ENCODE results near the gene PTTG1.

Gene PTTG1

GRCh38 chr5:160453751-160454150 lies 32.1 kb downstream of the PTTG1 start:
- no peak for DNase-seq (ENCODE audit: low read depth, low spot score)

GRCh38 chr5:160455600-160455999 lies 33.9 kb downstream of the PTTG1 start:
- no peak for DNase-seq (ENCODE audit: low read depth, low spot score)

- no peak for DNase-seq (ENCODE audit: low read depth, low spot score)
These were observed 35.0 kb downstream of the PTTG1 start for GRCh38 chr5:160456480-160457177.

GRCh38 chr5:160457252-160457651 lies 35.6 kb downstream of the PTTG1 start:
- DNase-seq (ENCODE audit: low read depth, low spot score): no peak

GRCh38 chr5:160458806-160459800 lies 37.4 kb downstream of the PTTG1 start:
- no peak for DNase-seq (ENCODE audit: low read depth, low spot score)

GRCh38 chr5:160460377-160461049 lies 38.9 kb downstream of the PTTG1 start:
- no peak for DNase-seq (ENCODE audit: low read depth, low spot score)

- DNase-seq (ENCODE audit: low read depth, low spot score): no peak
These were observed 39.7 kb downstream of the PTTG1 start for GRCh38 chr5:160461378-160461777.

GRCh38 chr5:160462167-160462566 lies 40.5 kb downstream of the PTTG1 start:
- DNase-seq (ENCODE audit: low read depth, low spot score): no peak

GRCh38 chr5:160463227-160463626 lies 41.6 kb downstream of the PTTG1 start:
- no peak for DNase-seq (ENCODE audit: low read depth, low spot score)

- no peak for DNase-seq (ENCODE audit: low read depth, low spot score)
These were observed 42.2 kb downstream of the PTTG1 start for GRCh38 chr5:160463740-160464465.

GRCh38 chr5:160464466-160464797 lies 42.8 kb downstream of the PTTG1 start:
- no peak for DNase-seq (ENCODE audit: low read depth, low spot score)

- no peak for DNase-seq (ENCODE audit: low read depth, low spot score)
These were observed 44.5 kb downstream of the PTTG1 start for GRCh38 chr5:160466116-160466515.

GRCh38 chr5:160466889-160467554 lies 45.4 kb downstream of the PTTG1 start:
- no peak for DNase-seq (ENCODE audit: low read depth, low spot score)

GRCh38 chr5:160467555-160468362 lies 46.1 kb downstream of the PTTG1 start:
- peak; percentile 69 for DNase-seq (ENCODE audit: low read depth, low spot score)

- DNase-seq (ENCODE audit: low read depth, low spot score): no peak
These were observed 46.8 kb downstream of the PTTG1 start for GRCh38 chr5:160468363-160468975.

GRCh38 chr5:160469156-160470144 lies 47.8 kb downstream of the PTTG1 start:
- DNase-seq (ENCODE audit: low read depth, low spot score): no peak

- DNase-seq (ENCODE audit: low read depth, low spot score): no peak
These were observed 49.0 kb downstream of the PTTG1 start for GRCh38 chr5:160470437-160471361.
